Measurements from ENCODE around the gene PTCRA. TPM values are rescaled to one million over a fixed set of nuclear protein-coding genes. Genes with fewer than 3 reads are reported as not detected.
A peak's percentile ranks its signal among the peaks of the same experiment; 100 is the strongest.
"Not testable (repeated sequence)": the region's sequence is repeated elsewhere in the genome, so short reads cannot be mapped to it uniquely, and the experiment has no call there.

Gene PTCRA
- total RNA-seq, 1 donor from 2014 or later: not detected

- H3K27me3 Mint-ChIP-seq (ENCODE audit: unreplicated experiment): no peaks in the 10 kb centered on the region
- TF ChIP-seq, protein P1, sequence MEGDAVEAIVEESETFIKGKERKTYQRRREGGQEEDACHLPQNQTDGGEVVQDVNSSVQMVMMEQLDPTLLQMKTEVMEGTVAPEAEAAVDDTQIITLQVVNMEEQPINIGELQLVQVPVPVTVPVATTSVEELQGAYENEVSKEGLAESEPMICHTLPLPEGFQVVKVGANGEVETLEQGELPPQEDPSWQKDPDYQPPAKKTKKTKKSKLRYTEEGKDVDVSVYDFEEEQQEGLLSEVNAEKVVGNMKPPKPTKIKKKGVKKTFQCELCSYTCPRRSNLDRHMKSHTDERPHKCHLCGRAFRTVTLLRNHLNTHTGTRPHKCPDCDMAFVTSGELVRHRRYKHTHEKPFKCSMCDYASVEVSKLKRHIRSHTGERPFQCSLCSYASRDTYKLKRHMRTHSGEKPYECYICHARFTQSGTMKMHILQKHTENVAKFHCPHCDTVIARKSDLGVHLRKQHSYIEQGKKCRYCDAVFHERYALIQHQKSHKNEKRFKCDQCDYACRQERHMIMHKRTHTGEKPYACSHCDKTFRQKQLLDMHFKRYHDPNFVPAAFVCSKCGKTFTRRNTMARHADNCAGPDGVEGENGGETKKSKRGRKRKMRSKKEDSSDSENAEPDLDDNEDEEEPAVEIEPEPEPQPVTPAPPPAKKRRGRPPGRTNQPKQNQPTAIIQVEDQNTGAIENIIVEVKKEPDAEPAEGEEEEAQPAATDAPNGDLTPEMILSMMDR (IDR thresholded peaks at IDR 0.05): no peak
- H3K36me3 Mint-ChIP-seq (ENCODE audit: unreplicated experiment): peaks cover 14% of the 10 kb centered on the region
- peak within 1 kb of the TSS; percentile 100 for H3K4me3 Mint-ChIP-seq (ENCODE audit: unreplicated experiment)
- peak within 1 kb of the TSS; percentile 100 for H3K27ac Mint-ChIP-seq (ENCODE audit: unreplicated experiment)
- no peaks in the 10 kb centered on the region for H3K9me3 Mint-ChIP-seq (ENCODE audit: unreplicated experiment)
- peaks cover 20% of the 10 kb centered on the region for H3K4me1 Mint-ChIP-seq (ENCODE audit: unreplicated experiment)
- DNase-seq (ENCODE audit: extremely low spot score, unreplicated experiment): peak; percentile 90
Observed at GRCh38 chr6:42879372-42880239, 36.2 kb upstream of the PTCRA start, which contains the start of gene RPL7L1. Gene RPL7L1, plus strand, starts transcription at chr6:42879616. Its CDS starts 295 bp downstream, at chr6:42879911.

- Mint-ChIP-seq H3K4me3 (ENCODE audit: unreplicated experiment) (peak overlapping the region; percentile 100), H3K4me1 (ENCODE audit: unreplicated experiment) (peaks cover 20% of the 10 kb centered on the region), H3K36me3 (ENCODE audit: unreplicated experiment) (peaks cover 16% of the 10 kb centered on the region), H3K27ac (ENCODE audit: unreplicated experiment) (peak overlapping the region; percentile 100)
- not testable (repeated sequence) for H3K9me3 Mint-ChIP-seq (ENCODE audit: unreplicated experiment); DNase-seq (ENCODE audit: extremely low spot score, unreplicated experiment); H3K27me3 Mint-ChIP-seq (ENCODE audit: unreplicated experiment)
Observed at GRCh38 chr6:42880240-42880817, 35.5 kb upstream of the PTCRA start.

DNA sequence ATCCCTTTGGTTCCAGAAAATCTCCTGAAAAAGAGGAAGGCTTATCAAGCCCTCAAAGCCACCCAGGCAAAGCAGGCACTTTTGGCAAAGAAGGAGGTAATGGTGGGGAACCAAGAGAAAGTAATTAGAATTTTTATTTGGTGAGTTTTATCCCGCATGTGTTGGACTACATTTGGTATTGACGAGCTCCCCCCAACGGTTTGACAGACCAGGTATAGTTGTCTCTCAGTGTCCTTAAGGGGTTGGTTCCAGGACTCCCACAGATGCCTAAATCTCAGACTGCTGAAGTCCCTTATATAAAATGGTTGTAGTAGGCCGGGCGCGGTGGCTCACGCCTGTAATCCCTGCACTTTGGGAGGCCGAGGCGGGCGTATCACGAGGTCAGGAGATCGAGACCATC, 35.0 kb upstream of the PTCRA start:
- H3K27me3 Mint-ChIP-seq (ENCODE audit: unreplicated experiment); H3K9me3 Mint-ChIP-seq (ENCODE audit: unreplicated experiment); DNase-seq (ENCODE audit: extremely low spot score, unreplicated experiment): not testable (repeated sequence)
- Mint-ChIP-seq H3K36me3 (ENCODE audit: unreplicated experiment) (peaks cover 19% of the 10 kb centered on the region), H3K4me3 (ENCODE audit: unreplicated experiment) (peak overlapping the region; percentile 100), H3K4me1 (ENCODE audit: unreplicated experiment) (peaks cover 20% of the 10 kb centered on the region), H3K27ac (ENCODE audit: unreplicated experiment) (peak overlapping the region; percentile 100)

DNA sequence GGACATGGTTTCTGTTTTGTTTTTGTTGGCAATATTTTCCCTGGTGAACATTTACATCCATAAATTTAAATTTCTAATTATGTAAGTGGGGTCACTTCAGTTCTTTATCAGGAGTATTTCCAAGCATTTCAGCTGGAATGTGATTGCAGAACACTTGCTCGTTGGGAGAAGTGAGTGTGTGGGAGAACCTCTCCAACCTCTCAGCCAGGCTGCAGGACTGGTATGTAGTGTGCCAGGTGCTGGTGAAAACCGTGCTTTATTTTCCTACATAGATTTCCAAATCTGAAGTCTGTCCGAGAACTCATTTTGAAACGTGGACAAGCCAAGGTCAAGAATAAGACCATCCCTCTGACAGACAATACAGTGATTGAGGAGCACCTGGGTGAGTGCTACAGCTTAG, 30.2 kb upstream of the PTCRA start:
- Mint-ChIP-seq H3K4me1 (ENCODE audit: unreplicated experiment) (peaks cover 10% of the 10 kb centered on the region), H3K9me3 (ENCODE audit: unreplicated experiment) (no peaks in the 10 kb centered on the region), H3K27me3 (ENCODE audit: unreplicated experiment) (no peaks in the 10 kb centered on the region), H3K27ac (ENCODE audit: unreplicated experiment) (no peak overlapping the region), H3K36me3 (ENCODE audit: unreplicated experiment) (peaks cover 27% of the 10 kb centered on the region), H3K4me3 (ENCODE audit: unreplicated experiment) (no peak overlapping the region)
- TF ChIP-seq, protein P1 (IDR thresholded peaks at IDR 0.05): no peak
- no peak for DNase-seq (ENCODE audit: extremely low spot score, unreplicated experiment)

DNA sequence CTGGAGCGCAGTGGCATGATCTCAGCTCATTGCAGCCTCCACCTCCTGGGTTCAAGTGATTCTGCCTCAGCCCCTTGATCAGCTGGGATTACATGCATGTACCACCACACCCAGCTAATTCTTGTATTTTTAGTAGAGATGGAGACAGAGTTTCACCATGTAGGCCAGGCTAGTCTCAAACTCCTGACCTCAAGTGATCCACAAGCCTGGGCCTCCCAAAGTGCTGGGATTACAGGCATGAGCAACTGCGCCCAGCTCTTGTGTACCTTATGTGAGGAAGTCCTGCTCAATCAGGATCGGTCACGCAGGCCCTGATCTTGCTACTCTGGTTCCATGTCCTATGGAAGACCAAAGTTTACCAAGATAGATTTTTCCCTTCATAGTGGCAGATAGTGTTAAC, 27.7 kb upstream of the PTCRA start:
- peaks cover 26% of the 10 kb centered on the region for H3K36me3 Mint-ChIP-seq (ENCODE audit: unreplicated experiment)
- peaks cover 13% of the 10 kb centered on the region for H3K4me1 Mint-ChIP-seq (ENCODE audit: unreplicated experiment)
- peak overlapping the region; percentile 14 for H3K27ac Mint-ChIP-seq (ENCODE audit: unreplicated experiment)
- DNase-seq (ENCODE audit: extremely low spot score, unreplicated experiment); H3K9me3 Mint-ChIP-seq (ENCODE audit: unreplicated experiment); H3K4me3 Mint-ChIP-seq (ENCODE audit: unreplicated experiment); H3K27me3 Mint-ChIP-seq (ENCODE audit: unreplicated experiment): not testable (repeated sequence)

- peaks cover 11% of the 10 kb centered on the region for H3K36me3 Mint-ChIP-seq (ENCODE audit: unreplicated experiment)
- peak overlapping the region; percentile 89 for H3K4me3 Mint-ChIP-seq (ENCODE audit: unreplicated experiment)
- peak overlapping the region; percentile 94 for H3K27ac Mint-ChIP-seq (ENCODE audit: unreplicated experiment)
- no peak for DNase-seq (ENCODE audit: extremely low spot score, unreplicated experiment)
- TF ChIP-seq, protein P1 (IDR thresholded peaks at IDR 0.05): no peak
- no peaks in the 10 kb centered on the region for H3K9me3 Mint-ChIP-seq (ENCODE audit: unreplicated experiment)
- H3K4me1 Mint-ChIP-seq (ENCODE audit: unreplicated experiment): peaks cover 13% of the 10 kb centered on the region
- H3K27me3 Mint-ChIP-seq (ENCODE audit: unreplicated experiment): no peaks in the 10 kb centered on the region
Observed at GRCh38 chr6:42889815-42890214, 26.0 kb upstream of the PTCRA start.

All from osteocyte (in vitro differentiated cells).